Activated CD4-positive, alpha-beta T cell treated with anti-CD3 and anti-CD28 coated beads, Interleukin-2, Interleukin-6, amounts not matched to agents 100 ng/mL and 50 ng/mL, durations not matched to agents 16 hours and 8 hours (primary cell): ENCODE measurements around the gene PPM1F.
"Not testable (repeated sequence)": the region's sequence is repeated elsewhere in the genome, so short reads cannot be mapped to it uniquely, and the experiment has no call there.

ENCODE experiments used
- DNase-seq: peaks from one replicate; pipeline ENCODE4 v3.0.0-alpha.2; 2020

The PPM1F gene

GRCh38 chr22:21917959-21918261, 34.7 kb downstream of the PPM1F start:
- no peak for DNase-seq

DNA sequence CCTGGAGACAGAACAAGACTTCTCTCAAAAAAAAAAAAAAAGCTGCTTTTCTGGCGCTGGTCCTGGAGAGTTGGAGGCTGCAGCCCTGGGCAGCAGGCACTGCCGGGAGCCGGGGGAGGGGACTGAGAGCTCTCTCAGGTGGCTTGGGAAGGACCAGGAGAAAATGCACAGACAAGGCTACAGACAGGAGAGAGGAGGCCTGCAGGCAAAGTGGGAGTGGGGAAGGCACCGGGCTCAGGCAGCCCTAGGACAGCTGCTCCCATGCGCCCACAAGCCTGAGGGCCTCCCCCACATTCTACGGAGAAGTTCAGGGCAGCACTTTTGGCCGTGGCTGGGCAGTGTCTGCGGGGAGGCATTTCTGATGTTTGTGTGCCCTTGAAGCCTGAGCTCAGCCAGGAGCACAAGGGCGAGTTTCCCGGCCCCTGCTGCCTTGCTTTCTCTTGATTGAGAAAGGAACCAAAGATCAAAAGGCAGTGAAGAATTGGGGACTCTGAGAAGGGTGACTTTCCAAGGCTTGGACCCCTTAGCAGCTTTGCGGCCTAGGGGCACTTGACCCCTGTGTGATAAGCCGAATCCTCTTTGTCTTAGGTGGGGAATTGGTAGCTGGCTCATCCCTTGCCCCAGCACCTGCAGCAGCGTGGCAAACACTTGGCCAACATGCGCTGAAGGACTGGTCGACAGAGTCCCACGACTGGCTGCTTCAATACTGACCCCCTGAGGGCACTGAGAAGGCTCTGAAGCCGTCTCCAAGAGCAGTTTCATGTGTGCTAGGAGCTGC, 35.3 kb downstream of the PPM1F start:
- DNase-seq = no peak

- no peak for DNase-seq
Observed at GRCh38 chr22:21916309-21916918, 36.2 kb downstream of the PPM1F start.

DNA sequence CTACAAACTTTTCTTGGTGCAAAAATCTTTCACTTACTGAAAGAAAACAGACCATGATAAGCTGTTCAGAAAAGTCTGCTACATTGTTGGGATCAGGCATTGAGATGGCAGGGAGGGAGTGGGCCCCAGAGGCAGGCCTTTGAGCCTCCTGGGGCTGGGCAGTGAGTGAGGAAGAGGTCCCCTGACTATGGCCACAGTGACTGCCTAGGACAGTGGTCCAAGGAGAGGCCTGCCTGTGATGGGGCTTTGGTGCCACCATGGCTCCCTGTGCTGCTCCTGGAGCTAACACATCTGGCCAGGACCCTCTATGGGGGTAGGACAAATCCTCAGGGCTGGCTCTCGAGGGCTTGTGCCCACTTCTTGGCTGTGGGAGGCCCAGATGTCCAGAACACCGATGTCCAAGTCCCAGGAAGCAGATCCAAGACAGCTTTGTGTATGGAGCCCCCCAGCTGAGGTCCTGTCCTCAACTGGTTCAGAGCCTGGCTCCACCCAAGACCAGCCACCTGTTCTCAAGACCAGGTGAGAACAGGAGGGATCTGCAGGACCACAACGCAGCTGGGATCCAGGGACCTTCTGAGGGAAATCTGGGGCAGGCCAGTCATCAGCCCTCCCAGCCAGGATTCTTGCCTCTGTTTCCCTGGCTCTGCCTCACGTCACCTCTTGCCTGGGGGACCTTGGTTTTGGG, 36.9 kb downstream of the PPM1F start:
- no peak for DNase-seq

GRCh38 chr22:21914033-21914642, 38.5 kb downstream of the PPM1F start:
- not testable (repeated sequence) for DNase-seq

DNA sequence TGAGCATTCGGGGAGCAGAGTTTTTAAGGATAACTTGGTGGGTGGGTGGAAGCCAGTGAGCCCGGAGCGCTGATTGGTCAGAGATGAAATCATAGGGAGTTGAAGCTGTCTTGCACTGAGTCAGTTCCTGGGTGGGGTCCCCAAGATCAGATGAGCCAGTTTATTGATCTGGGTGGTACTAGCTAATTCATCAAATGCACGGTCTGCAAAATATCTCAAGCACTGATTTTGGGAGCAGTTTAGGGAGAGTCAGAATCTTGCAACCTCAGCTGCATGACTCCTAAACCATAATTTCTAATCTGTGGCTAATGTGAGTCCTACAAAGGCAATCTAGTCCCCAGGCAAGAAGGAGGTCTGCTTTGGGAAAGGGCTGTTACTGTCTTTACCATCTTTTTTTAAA, 42.3 kb downstream of the PPM1F start:
- not testable (repeated sequence) for DNase-seq

DNA sequence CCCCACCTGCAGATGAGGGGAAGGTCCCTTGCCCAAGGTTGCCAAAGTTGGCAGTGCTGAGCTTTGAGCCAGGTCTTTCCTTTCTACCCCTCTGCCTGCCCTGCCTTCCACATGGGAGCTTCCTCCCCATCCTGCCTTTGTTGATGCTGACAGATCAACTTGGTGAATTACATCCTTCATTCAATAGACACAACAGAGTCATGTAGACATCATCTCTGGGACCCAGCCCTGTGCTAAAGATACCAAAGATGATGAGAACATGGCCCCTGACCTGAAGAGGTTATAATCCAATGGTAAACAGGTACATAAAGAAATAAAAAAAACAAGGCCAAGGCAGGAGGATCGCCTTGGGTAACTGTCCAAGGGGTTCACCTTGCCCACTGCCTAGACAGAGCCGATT, 42.8 kb downstream of the PPM1F start:
- DNase-seq = no peak

DNA sequence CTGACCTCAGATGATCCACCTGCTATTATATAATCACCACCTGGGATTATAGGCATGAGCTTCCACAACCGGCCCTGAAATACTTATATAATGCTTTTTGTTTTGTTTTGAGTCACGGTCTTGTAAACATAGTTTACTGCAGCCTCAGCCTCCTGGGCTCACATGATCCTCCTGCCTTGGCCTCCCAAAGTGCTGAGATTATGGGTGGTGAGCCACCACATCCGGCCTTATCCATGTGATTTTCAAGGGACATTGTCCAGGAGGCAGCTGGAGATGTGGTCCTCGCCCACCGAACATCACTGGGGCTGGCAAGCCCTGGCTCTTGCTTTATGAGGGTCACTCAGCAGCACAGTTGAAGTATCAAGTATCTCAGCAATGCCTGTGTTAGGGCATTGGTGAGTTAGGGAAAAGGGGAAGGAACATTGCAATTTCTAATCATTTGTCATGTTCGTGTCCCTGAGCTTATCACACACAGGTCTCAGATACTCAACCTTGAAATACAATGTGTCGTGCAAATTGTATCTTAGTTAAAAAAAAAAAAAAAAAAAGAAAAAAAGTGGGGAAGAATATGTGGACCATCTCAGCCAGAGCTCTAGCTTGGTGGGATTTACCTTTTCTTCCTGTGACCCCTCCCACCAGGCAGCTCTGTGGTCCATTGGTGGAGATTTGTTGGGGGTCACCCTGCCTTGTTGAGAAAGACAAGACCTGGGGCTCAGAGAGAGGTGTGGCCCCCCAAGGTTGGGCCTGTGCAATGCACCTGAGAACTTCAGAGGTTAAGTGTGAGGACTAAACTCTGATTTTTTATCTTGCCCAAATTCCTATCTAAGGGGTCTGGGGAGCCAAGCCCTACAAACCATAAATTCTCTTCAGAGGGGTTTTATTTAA, 44.8 kb downstream of the PPM1F start:
- DNase-seq = no peak

DNA sequence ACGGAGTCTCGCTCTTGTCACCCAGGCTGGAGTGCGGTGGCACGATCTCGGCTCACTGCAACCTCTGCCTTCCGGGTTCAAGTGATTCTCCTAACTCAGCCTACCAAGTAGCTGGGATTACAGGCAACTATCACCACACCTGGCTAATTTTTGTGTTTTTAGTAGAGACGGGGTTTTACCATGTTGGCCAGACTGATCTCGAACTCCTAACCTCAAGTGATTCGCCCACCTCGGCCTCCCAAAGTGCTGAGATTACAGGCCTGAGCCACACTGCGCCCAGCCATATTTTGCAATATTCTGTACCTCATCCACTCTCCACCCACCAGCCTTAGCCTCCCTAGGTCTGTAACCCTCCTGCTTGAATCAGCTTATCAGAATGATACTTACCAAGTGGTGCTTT, 47.4 kb downstream of the PPM1F start:
- DNase-seq = not testable (repeated sequence)

GRCh38 chr22:21904250-21904789, 48.3 kb downstream of the PPM1F start:
- no peak for DNase-seq

DNA sequence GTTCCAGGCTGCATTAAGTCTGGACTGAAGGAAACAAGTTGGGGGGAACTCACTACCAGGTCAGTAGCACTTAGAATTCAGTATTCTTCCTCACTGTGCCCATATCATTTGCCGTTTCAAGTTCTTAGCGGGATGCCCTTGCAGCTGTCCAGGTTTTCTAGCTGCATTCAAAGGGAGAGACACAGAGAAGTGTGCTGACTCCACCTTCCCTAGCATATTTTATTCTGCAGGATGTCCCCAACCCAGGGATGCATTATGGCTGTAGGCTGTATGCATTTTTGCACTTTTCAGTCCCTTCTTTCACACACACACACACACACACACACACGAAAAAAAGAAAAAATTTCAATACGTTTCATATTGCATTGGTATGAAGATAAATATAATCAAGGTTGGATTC, 49.4 kb downstream of the PPM1F start:
- DNase-seq = no peak

DNA sequence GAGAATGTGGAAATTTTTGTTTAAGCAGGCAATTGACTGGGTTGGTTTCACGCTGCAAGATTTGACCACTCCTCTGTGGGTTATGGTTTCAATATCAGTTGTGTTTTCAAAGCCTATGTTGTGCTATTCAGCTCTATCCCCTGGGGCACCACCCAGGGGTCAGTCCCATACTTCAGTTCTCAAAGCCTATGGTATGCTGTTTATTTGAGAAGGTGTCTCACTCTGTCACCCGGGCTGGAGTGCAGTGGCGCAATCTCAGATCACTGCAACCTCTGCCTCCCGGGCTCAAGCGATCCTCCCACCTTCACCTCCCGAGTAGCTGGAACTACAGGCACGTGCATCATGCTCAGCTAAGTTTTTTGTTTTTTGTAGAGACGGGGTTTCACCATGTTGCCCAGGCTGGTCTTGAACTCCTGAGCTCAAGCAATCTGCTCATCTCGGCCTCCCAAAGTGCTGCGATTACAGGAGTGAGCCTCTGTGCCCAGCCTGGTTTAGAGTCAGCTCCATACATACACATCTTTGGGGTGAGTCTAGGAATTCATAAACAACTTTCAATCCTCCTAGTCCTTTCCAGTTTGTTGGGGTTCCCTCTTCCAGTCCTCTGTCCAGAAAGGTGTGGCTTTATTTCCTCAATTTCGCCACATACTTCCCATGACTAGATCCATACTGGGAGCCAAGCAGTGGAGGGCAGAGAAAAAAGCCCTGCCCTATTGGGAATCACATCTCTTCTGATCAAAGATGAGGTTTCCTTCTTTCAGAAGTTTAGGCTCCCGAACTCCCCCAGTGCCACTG, 50.2 kb downstream of the PPM1F start:
- no peak for DNase-seq

DNA sequence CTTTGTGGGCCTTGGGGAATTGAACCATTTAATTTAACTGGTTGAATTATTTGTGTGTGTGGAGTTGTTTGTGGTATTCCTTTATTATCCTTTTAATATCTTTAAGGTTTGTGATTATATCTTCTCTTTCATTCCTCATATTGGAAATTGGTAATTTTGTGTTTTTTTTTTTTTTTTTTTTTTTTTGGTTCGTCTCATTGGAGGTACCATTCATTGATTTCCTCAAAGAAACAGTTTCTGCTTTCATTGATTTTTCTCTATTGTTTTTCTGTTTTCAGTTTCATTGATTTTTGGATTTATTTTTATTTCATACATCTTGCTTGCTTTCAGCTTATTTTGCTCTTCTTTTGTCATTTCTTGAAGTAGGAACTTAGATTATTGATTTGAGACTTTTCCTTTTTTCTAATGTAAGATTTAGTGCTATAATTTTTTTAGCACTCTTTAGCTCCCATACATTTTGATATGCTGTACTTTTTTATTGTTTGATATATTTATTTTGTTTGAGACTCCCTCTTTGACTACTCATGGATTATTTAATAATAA, 54.2 kb downstream of the PPM1F start:
- no peak for DNase-seq

GRCh38 chr22:21896951-21897513, 55.6 kb downstream of the PPM1F start:
- no peak for DNase-seq

DNA sequence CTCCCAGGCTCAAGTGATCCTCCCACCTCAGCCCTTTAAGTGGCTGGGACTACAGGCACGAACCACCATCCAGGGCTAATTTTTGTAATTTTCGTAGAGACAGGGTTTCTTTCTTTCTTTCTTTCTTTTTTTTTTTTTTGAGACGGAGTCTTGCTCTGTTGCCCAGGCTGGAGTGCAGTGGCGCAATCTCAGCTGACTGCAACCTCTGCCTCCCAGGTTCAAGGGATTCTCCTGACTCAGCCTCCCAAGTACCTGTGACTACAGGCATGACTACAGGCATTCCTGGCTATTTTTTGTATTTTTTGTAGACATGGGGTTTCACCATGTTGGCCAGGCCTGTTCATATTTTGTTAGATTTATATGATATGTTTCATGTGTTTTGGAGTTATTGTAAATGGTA, 56.4 kb downstream of the PPM1F start:
- not testable (repeated sequence) for DNase-seq

DNA sequence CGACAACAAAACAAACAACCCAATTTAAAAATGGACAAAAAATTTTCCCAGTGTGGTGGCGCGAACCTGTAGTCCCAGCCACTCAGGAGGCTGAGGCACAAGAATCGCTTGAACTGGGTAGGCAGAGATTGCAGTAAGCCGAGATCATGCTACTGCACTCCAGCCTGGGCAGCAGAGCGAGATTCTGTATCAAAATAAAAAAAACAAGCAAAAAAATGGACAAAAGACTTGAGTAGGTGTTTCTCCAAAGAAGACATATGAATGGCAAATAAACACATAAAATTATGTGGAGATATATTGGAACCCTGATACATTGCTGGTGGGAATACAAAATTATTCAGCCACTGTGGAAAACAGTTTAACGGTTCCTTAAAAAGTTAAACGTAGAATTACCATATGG, 57.8 kb downstream of the PPM1F start:
- DNase-seq = no peak

GRCh38 chr22:21889251-21889990, 63.2 kb downstream of the PPM1F start:
- no peak for DNase-seq

DNA sequence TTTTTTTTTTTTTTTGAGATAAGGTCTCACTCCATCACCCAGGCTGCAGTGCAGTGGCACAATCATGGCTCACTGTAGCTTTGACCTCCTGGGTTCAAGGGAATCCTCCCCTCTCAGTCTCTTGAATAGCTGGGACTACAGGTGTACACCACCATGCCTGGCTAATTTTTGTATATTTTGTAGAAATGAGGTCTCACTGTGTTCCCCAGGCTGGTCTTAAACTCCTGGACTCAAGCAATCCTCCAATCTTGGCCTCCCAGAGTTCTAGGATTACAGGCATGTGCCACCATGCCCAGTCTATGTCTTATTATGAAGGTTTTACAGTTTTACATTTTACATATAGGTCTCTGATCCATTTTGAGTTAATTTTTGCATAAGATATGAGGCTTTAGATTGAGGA, 64.8 kb downstream of the PPM1F start:
- DNase-seq = no peak

GRCh38 chr22:21883930-21884329, 68.7 kb downstream of the PPM1F start:
- not testable (repeated sequence) for DNase-seq

DNA sequence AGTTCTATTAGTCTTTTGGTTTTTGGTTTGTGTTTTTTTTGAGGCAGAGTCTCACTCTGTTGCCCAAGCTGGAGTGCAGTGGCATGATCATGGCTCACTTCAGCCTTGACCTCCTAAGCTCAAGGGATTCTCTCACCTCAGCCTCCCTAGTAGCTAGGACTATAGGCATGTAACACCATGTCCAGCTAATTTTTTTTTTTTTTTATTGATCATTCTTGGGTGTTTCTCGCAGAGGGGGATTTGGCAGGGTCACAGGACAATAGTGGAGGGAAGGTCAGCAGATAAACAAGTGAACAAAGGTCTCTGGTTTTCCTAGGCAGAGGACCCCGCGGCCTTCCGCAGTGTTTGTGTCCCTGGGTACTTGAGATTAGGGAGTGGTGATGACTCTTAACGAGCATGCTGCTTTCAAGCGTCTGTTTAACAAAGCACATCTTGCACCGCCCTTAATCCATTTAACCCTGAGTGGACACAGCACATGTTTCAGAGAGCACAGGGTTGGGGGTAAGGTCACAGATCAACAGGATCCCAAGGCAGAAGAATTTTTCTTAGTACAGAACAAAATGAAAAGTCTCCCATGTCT, 69.8 kb downstream of the PPM1F start:
- DNase-seq = not testable (repeated sequence)
